ENCODE results near the gene AKAP3.

Gene AKAP3

DNA sequence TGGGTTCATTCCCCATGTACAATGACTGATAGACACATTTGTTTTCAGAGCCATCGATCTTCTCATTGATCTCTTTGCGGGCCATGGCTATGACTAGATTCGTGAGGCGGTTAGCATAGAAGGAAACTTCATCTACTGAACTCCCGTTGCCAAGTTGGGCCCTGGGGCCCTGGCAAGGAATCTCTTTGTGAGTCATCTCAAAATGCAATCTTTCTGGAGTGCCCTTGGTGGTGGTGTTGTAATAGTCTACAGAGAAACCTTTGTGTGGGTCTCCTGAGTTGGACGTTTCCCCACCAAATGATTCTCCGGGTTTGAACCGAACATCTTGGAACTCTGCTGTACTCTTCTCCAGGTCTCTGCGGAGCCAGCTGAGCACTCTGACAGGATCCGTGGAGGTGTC lies 20.4 kb downstream of the AKAP3 start:
- FAIRE-seq (no peak), DNase-seq (ENCODE audit: insufficient read length, low spot score) (no peak)
- TF ChIP-seq, protein P1, sequence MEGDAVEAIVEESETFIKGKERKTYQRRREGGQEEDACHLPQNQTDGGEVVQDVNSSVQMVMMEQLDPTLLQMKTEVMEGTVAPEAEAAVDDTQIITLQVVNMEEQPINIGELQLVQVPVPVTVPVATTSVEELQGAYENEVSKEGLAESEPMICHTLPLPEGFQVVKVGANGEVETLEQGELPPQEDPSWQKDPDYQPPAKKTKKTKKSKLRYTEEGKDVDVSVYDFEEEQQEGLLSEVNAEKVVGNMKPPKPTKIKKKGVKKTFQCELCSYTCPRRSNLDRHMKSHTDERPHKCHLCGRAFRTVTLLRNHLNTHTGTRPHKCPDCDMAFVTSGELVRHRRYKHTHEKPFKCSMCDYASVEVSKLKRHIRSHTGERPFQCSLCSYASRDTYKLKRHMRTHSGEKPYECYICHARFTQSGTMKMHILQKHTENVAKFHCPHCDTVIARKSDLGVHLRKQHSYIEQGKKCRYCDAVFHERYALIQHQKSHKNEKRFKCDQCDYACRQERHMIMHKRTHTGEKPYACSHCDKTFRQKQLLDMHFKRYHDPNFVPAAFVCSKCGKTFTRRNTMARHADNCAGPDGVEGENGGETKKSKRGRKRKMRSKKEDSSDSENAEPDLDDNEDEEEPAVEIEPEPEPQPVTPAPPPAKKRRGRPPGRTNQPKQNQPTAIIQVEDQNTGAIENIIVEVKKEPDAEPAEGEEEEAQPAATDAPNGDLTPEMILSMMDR (IDR thresholded peaks at IDR 0.05; ENCODE audit: insufficient read depth, missing control alignments) = no peak

DNA sequence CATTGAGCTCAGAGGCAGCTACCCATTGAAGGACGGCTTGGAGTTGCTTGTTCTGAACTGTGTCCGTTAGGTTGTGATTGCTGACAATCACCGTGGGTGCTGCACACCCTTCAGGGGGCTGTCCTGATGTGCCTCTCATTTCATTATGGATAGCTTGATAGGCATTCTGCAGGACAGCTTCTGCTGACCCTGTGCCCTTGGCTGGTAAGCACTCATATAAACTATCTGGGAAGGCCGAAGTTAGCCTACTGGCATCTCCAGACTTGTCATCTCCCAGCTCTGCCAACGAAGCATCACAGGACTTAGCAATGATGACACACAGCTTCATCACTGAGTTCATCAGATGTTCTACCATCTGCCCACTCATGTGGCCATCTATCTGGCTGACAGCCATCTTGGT lies 22.3 kb downstream of the AKAP3 start:
- TF ChIP-seq, protein P1 (IDR thresholded peaks at IDR 0.05; ENCODE audit: insufficient read depth, missing control alignments) = no peak
- no peak for DNase-seq (ENCODE audit: insufficient read length, low spot score)
- no peak for FAIRE-seq

- no peak for FAIRE-seq
- no peak for DNase-seq (ENCODE audit: insufficient read length, low spot score)
- TF ChIP-seq, protein P1 (IDR thresholded peaks at IDR 0.05; ENCODE audit: insufficient read depth, missing control alignments) = no peak
Measured at GRCh38 chr12:4621511-4621910, 27.3 kb downstream of the AKAP3 start.

DNA sequence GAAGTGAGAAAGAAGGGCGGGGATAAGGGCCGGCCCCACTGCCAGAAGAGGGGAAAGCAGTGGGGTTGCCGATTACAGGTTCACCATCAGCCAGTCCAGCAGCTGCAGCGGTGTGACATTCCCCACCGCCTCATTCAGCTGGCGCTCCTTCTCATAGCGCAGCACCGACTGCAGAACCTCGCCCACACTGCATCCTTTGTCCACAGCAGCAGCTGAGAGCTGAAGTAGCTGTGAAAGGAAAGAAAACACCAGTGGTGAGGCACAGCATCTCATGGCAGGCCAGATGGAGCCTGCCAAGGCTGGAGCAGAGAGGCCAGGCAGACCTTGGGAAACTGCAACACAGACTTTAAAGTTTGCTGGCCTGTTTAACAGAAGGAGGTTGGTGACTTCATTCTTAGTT lies 33.2 kb downstream of the AKAP3 start:
- FAIRE-seq (no peak), DNase-seq (ENCODE audit: insufficient read length, low spot score) (no peak)
- TF ChIP-seq, protein P1 (IDR thresholded peaks at IDR 0.05; ENCODE audit: insufficient read depth, missing control alignments) = no peak

GRCh38 chr12:4610481-4610880 lies 38.4 kb downstream of the AKAP3 start:
- DNase-seq (ENCODE audit: insufficient read length, low spot score) (no peak), FAIRE-seq (peak; percentile 69)
- TF ChIP-seq, protein P1 (IDR thresholded peaks at IDR 0.05; ENCODE audit: insufficient read depth, missing control alignments) = no peak

GRCh38 chr12:4609071-4609470 lies 39.8 kb downstream of the AKAP3 start:
- DNase-seq (ENCODE audit: insufficient read length, low spot score) = no peak

GRCh38 chr12:4607056-4607455 lies 41.8 kb downstream of the AKAP3 start:
- TF ChIP-seq, protein P1 (IDR thresholded peaks at IDR 0.05; ENCODE audit: insufficient read depth, missing control alignments) = no peak
- DNase-seq (ENCODE audit: insufficient read length, low spot score) (no peak), FAIRE-seq (no peak)

More at GRCh38 chr12:4609071-4609470, 39.8 kb downstream of the AKAP3 start:
- FAIRE-seq = no peak
- TF ChIP-seq, protein P1 (IDR thresholded peaks at IDR 0.05; ENCODE audit: insufficient read depth, missing control alignments) = no peak

All from D721Med (cell line).